Tibial nerve (tissue), 4 donors: ENCODE results near the gene INTS11. TPM values are rescaled to one million over a fixed set of nuclear protein-coding genes. Genes with fewer than 3 reads are reported as not detected.

Source experiments
- DNase-seq, 2 donors: peaks; one replicate each; pipeline ENCODE4 v3.0.0-alpha.2; 2019; ENCODE audit warnings: low spot score in 2 of 2
- H3K27ac ChIP-seq, 4 donors: fragments of 200-600 bp; sonication (generic) in 3 of 4; one replicate each; pipeline ENCODE4 v1.5.1; 2017 to 2019; ENCODE audit warnings: mild to moderate bottlenecking in 1 of 4
- H3K27me3 ChIP-seq, 2 donors: fragments of 200-600 bp; sonication (generic) in 1 of 2; one replicate each; pipeline versions ENCODE4 v1.5.1 to v1.6.0; 2017 to 2019
- H3K36me3 ChIP-seq, 3 donors: fragments of 200-600 bp; sonication (generic); one replicate each; pipeline ENCODE4 v1.5.1; 2018 to 2019
- H3K4me1 ChIP-seq, 4 donors: fragments of 200-600 bp; sonication (generic) in 3 of 4; one replicate each; pipeline ENCODE4 v1.5.1; 2017 to 2019
- H3K4me3 ChIP-seq, 4 donors: fragments of 200-600 bp; sonication (generic) in 3 of 4; one replicate each; pipeline ENCODE4 v1.5.1; 2017 to 2019; ENCODE audit warnings: mild to moderate bottlenecking in 1 of 4, moderate library complexity in 1 of 4
- H3K9me3 ChIP-seq, 4 donors: fragments of 200-600 bp; sonication (generic) in 3 of 4; one replicate each; pipeline ENCODE4 v1.5.1; 2017 to 2019
- CTCF ChIP-seq, 5 experiments: fragments of 200-600 bp in 3 of 5; fragments of 450-650 bp in 2 of 5; sonication (generic) in 3 of 5; IDR thresholded peaks; one replicate each; pipeline ENCODE4 v1.5.1; 2016 to 2019; ENCODE audit warnings: antibody characterized with exemption in 5 of 5, mild to moderate bottlenecking in 3 of 5, moderate library complexity in 2 of 5
- EP300 ChIP-seq, 2 donors: sonication (generic); formaldehyde crosslinking; IDR thresholded peaks; one replicate each; pipeline ENCODE4 v1.6.1; 2017; ENCODE audit warnings: antibody characterized with exemption in 2 of 2, mild to moderate bottlenecking in 1 of 2
- POLR2A ChIP-seq, 2 donors: fragments of 450-650 bp; IDR thresholded peaks; one replicate each; pipeline ENCODE4 v1.6.1; 2017; ENCODE audit warnings: antibody characterized with exemption in 2 of 2, mild to moderate bottlenecking in 2 of 2, moderate library complexity in 2 of 2
- WGBS, 2 donors: methylation state at CpG; one replicate each; pipeline ENCODE4 v1.1.5; 2018; 5-methylcytosine and 5-hydroxymethylcytosine counted together
- total RNA-seq, 4 donors: library from RNA; depleted of rRNA; stranded (reverse); fragments of >200 nt; gene quantifications; one replicate each; pipeline ENCODE4 v1.1.0, GENCODE V29; 2016

INTS11 gene
- total RNA-seq, 4 donors from 2014 or later = 118 to 241 (median 157) TPM

GRCh38 chr1:1365875-1366698 lies 41.6 kb upstream of the INTS11 start:
- no peak for DNase-seq
- peaks cover 0 to 18% (median 12%) of the 10 kb centered on the region in 4 donors for H3K4me1 ChIP-seq
- WGBS, 2 donors = 80 to 85% methylated on average over 10 of the region's 10 CpGs
- no peak overlapping the region for H3K4me3 ChIP-seq
- H3K9me3 ChIP-seq = no peaks in the 10 kb centered on the region
- H3K36me3 ChIP-seq = no peaks in the 10 kb centered on the region
- no peaks in the 10 kb centered on the region for H3K27me3 ChIP-seq
- H3K27ac ChIP-seq = no peak overlapping the region
- TF ChIP-seq CTCF (IDR thresholded peaks at IDR 0.05) (no peak), EP300 (IDR thresholded peaks at IDR 0.05) (no peak), POLR2A (IDR thresholded peaks at IDR 0.05) (no peak)

GRCh38 chr1:1364266-1364665 lies 39.8 kb upstream of the INTS11 start:
- TF ChIP-seq POLR2A (IDR thresholded peaks at IDR 0.05) = no peak
- TF ChIP-seq EP300 (IDR thresholded peaks at IDR 0.05) = no peak
- TF ChIP-seq CTCF (IDR thresholded peaks at IDR 0.05) = no peak
- DNase-seq = no peak
- Histone ChIP-seq H3K27ac (no peak overlapping the region), H3K27me3 (no peaks in the 10 kb centered on the region), H3K4me3 (no peak overlapping the region), H3K36me3 (no peaks in the 10 kb centered on the region), H3K9me3 (no peaks in the 10 kb centered on the region), H3K4me1 (peaks cover 0 to 34% (median 30%) of the 10 kb centered on the region in 4 donors)
- 85 to 86% methylated on average over 14 of the region's 14 CpGs for WGBS, 2 donors

- Histone ChIP-seq H3K27me3 (no peaks in the 10 kb centered on the region), H3K27ac (peak overlapping the region; percentile 2 to 92 (median 80)), H3K4me1 (peaks cover 0 to 43% (median 38%) of the 10 kb centered on the region in 4 donors), H3K36me3 (no peaks in the 10 kb centered on the region), H3K9me3 (no peaks in the 10 kb centered on the region), H3K4me3 (peak overlapping the region in 1 of 4 donors; percentile 32)
- TF ChIP-seq CTCF (IDR thresholded peaks at IDR 0.05) (peak in 2 of 5 experiments; percentile 16 to 24), EP300 (IDR thresholded peaks at IDR 0.05) (no peak)
- WGBS, 2 donors = 11 to 15% methylated on average over 13 of the region's 13 CpGs
- DNase-seq = peak in 1 of 2 donors; percentile 54
Measured at GRCh38 chr1:1361982-1362423, 37.5 kb upstream of the INTS11 start.

GRCh38 chr1:1361233-1361981 lies 36.9 kb upstream of the INTS11 start:
- DNase-seq = no peak
- no peak for TF ChIP-seq POLR2A (IDR thresholded peaks at IDR 0.05)
- no peak for TF ChIP-seq CTCF (IDR thresholded peaks at IDR 0.05)
- TF ChIP-seq EP300 (IDR thresholded peaks at IDR 0.05) = no peak
- peaks cover 0 to 49% (median 43%) of the 10 kb centered on the region in 4 donors for H3K4me1 ChIP-seq

More at GRCh38 chr1:1361233-1361981, 36.9 kb upstream of the INTS11 start:
- Histone ChIP-seq H3K4me3 (peak overlapping the region in 1 of 4 donors; percentile 32), H3K9me3 (no peaks in the 10 kb centered on the region), H3K36me3 (no peaks in the 10 kb centered on the region), H3K27me3 (no peaks in the 10 kb centered on the region), H3K27ac (peak overlapping the region; percentile 2 to 92 (median 80))
- 66 to 70% methylated on average over 20 to 33 of the region's 35 CpGs for WGBS, 2 donors
